Brain microvascular endothelial cell (primary cell): ENCODE data around the gene BAZ1B.
"Not testable (repeated sequence)": the region's sequence is repeated elsewhere in the genome, so short reads cannot be mapped to it uniquely, and the experiment has no call there.

ENCODE experiments used
- DNase-seq: peaks from one replicate; pipeline ENCODE4 v3.0.0-alpha.2; 2020
- H3K27ac ChIP-seq: fragments of 250-450 bp; sonication (Bioruptor Pico); 2 replicates; pipeline ENCODE4 v1.5.1; 2020; ENCODE audit warnings: mild to moderate bottlenecking, moderate library complexity
- H3K27me3 ChIP-seq: fragments of 250-450 bp; sonication (Bioruptor Pico); replicated peaks from 2 replicates; pipeline ENCODE4 v1.5.1; 2020; ENCODE audit warnings: mild to moderate bottlenecking
- H3K36me3 ChIP-seq: fragments of 250-450 bp; sonication (Bioruptor Pico); replicated peaks from 2 replicates; pipeline ENCODE4 v1.5.1; 2020; ENCODE audit warnings: mild to moderate bottlenecking
- H3K4me3 ChIP-seq: 2 replicates; pipeline ENCODE4 v1.5.1; 2011; ENCODE audit warnings: low read depth, mild to moderate bottlenecking, control low read depth, low read length, moderate library complexity
- CTCF ChIP-seq: IDR thresholded peaks from 2 replicates; pipeline ENCODE4 v1.5.1; 2011; ENCODE audit warnings: low read depth, mild to moderate bottlenecking, moderate library complexity, low read length, control low read depth, inconsistent platforms; ENCODE audit errors: missing control alignments
- in situ Hi-C: cut with HindIII; loops from 2 replicates; pipeline ENCODE4 v1.10.0; 2017; ENCODE audit warnings: low sequenced_read_pairs, low pct_ligation_motif_present

BAZ1B gene

GRCh38 chr7:73423519-73424488 lies 98.3 kb downstream of the BAZ1B start:
- DNase-seq: peak; percentile 13
- no peak for TF ChIP-seq CTCF
- no peaks in the 10 kb centered on the region for H3K36me3 ChIP-seq
- H3K4me3 ChIP-seq: peak overlapping the region; percentile 36
- H3K27me3 ChIP-seq: no peaks in the 10 kb centered on the region
- in situ Hi-C loops: no loop called here
- H3K27ac ChIP-seq: no peak overlapping the region

- H3K27me3 ChIP-seq, H3K27ac ChIP-seq, DNase-seq, H3K36me3 ChIP-seq, in situ Hi-C loops, H3K4me3 ChIP-seq: not testable (repeated sequence)
Observed at GRCh38 chr7:73420610-73421009, 101.5 kb downstream of the BAZ1B start.

- H3K36me3 ChIP-seq, H3K27ac ChIP-seq, in situ Hi-C loops, H3K27me3 ChIP-seq, H3K4me3 ChIP-seq: not testable (repeated sequence)
- peak; percentile 61 for DNase-seq
Observed at GRCh38 chr7:73420016-73420415, 102.1 kb downstream of the BAZ1B start.

- no peak for DNase-seq
- Histone ChIP-seq H3K36me3 (no peaks in the 10 kb centered on the region), H3K27ac (no peak overlapping the region), H3K4me3 (no peak overlapping the region), H3K27me3 (no peaks in the 10 kb centered on the region)
- in situ Hi-C loops: no loop called here
- no peak for TF ChIP-seq CTCF
Observed at GRCh38 chr7:73418113-73418703, 103.9 kb downstream of the BAZ1B start.

GRCh38 chr7:73410541-73411131 lies 111.5 kb downstream of the BAZ1B start:
- in situ Hi-C loops, DNase-seq, H3K4me3 ChIP-seq, H3K27ac ChIP-seq, H3K36me3 ChIP-seq, H3K27me3 ChIP-seq: not testable (repeated sequence)

- in situ Hi-C loops, H3K36me3 ChIP-seq, H3K4me3 ChIP-seq, H3K27me3 ChIP-seq, DNase-seq, H3K27ac ChIP-seq: not testable (repeated sequence)
Observed at GRCh38 chr7:73404860-73405259, 117.2 kb downstream of the BAZ1B start.

GRCh38 chr7:73399185-73400050 lies 122.7 kb downstream of the BAZ1B start:
- in situ Hi-C loops, H3K27me3 ChIP-seq, H3K36me3 ChIP-seq, H3K27ac ChIP-seq: not testable (repeated sequence)
- H3K4me3 ChIP-seq: peak overlapping the region; percentile 39
- DNase-seq: peak; percentile 75
